H1 (cell line): ENCODE results near the gene CD44. TPM values are rescaled to one million over a fixed set of nuclear protein-coding genes. Genes with fewer than 3 reads are reported as not detected.

ENCODE experiments used
- CTCF ChIA-PET: fragments of 300-600 bp; sonication (Branson Sonifier 250); formaldehyde crosslinking; loops from one replicate; lab custom pipeline; 2021; ENCODE audit not compliant: partially characterized antibody; lab: Charles Lee
- POLR2A ChIA-PET: fragments of 300-600 bp; sonication (Branson Sonifier 250); formaldehyde crosslinking; loops from one replicate; lab custom pipeline; 2021; ENCODE audit warnings: inconsistent platforms; ENCODE audit not compliant: partially characterized antibody; lab: Charles Lee
- DNase-seq, 2 experiments: peaks; one replicate each; pipeline versions ENCODE4 v3.0.0 to v3.0.0-alpha.2; 2010 to 2022; ENCODE audit warnings: low spot score in 2 of 2, low read depth in 1 of 2, mixed read lengths in 1 of 2
- FAIRE-seq: peaks from 2 replicates; lab custom pipeline; 2011; peaks lifted over from hg19 to GRCh38; lab: Jason Lieb, UNC
- H2AFZ ChIP-seq: 2 replicates; pipeline ENCODE4 v1.8.1; 2012; ENCODE audit warnings: low read length, inconsistent platforms
- H2AK5ac ChIP-seq: 2 replicates; pipeline ENCODE4 v1.6.1; 2013; ENCODE audit warnings: low read depth, low read length
- H2BK120ac ChIP-seq: replicated peaks from 2 replicates; pipeline ENCODE3; 2013; ENCODE audit warnings: low read depth, low read length, inconsistent platforms
- H2BK12ac ChIP-seq: 2 replicates; pipeline ENCODE4 v1.6.1; 2013; ENCODE audit warnings: low read depth, low read length
- H2BK15ac ChIP-seq: 2 replicates; pipeline ENCODE4 v1.6.1; 2013; ENCODE audit warnings: low read length
- H2BK20ac ChIP-seq: 2 replicates; pipeline ENCODE4 v1.6.1; 2013; ENCODE audit warnings: low read length
- H2BK5ac ChIP-seq: 2 replicates; pipeline ENCODE4 v1.6.1; 2013; ENCODE audit warnings: low read depth, low read length
- H3K14ac ChIP-seq: 2 replicates; pipeline ENCODE4 v1.6.1; 2013; ENCODE audit warnings: inconsistent platforms; ENCODE audit not compliant: insufficient read length
- H3K18ac ChIP-seq: 2 replicates; pipeline ENCODE4 v1.6.1; 2013; ENCODE audit warnings: low read length; ENCODE audit errors: extremely low read depth
- H3K23ac ChIP-seq: 2 replicates; pipeline ENCODE4 v1.6.1; 2013; ENCODE audit warnings: inconsistent platforms; ENCODE audit not compliant: insufficient read length
- H3K23me2 ChIP-seq: 2 replicates; pipeline ENCODE4 v1.6.1; 2013; ENCODE audit warnings: low read depth, low read length
- H3K27ac ChIP-seq: 2 replicates; pipeline ENCODE4 v1.6.1; 2011; ENCODE audit warnings: low read depth, low read length, inconsistent platforms
- H3K27me3 ChIP-seq, 4 experiments: replicated peaks in 1 of 4; 1 replicate in 1 of 4; 2 replicates in 3 of 4; pipeline versions ENCODE4 v1.6.1 to v1.8.1; 2011 to 2013; ENCODE audit warnings: low read length in 3 of 4, mild to moderate bottlenecking in 3 of 4, inconsistent platforms in 2 of 4, mixed read lengths in 2 of 4, moderate library complexity in 1 of 4; ENCODE audit not compliant: control insufficient read depth in 3 of 4, insufficient read depth in 3 of 4; ENCODE audit errors: extremely low read depth in 1 of 4
- H3K36me3 ChIP-seq, 4 experiments: 2 replicates each; pipeline versions ENCODE4 v1.6.1 to v1.8.1; 2011 to 2013; ENCODE audit warnings: mild to moderate bottlenecking in 4 of 4, low read length in 3 of 4, moderate library complexity in 2 of 4, control low read depth in 1 of 4, inconsistent platforms in 1 of 4; ENCODE audit not compliant: insufficient read depth in 4 of 4, control insufficient read depth in 2 of 4
- H3K4ac ChIP-seq: replicated peaks from 2 replicates; pipeline ENCODE3; 2013; ENCODE audit warnings: low read length, low read depth, mixed read lengths, inconsistent platforms; ENCODE audit not compliant: insufficient read length
- H3K4me1 ChIP-seq, 4 experiments: replicated peaks in 1 of 4; 1 replicate in 1 of 4; 2 replicates in 3 of 4; pipeline versions ENCODE4 v1.6.1 to v1.8.1; 2011 to 2013; ENCODE audit warnings: low read length in 3 of 4, inconsistent platforms in 2 of 4, mixed read lengths in 1 of 4; ENCODE audit not compliant: insufficient read depth in 4 of 4, control insufficient read depth in 3 of 4
- H3K4me2 ChIP-seq, 2 experiments: 2 replicates each; pipeline versions ENCODE4 v1.6.1 to v1.8.1; 2011 to 2013; ENCODE audit warnings: low read depth in 2 of 2, low read length in 2 of 2, control low read depth in 1 of 2, inconsistent platforms in 1 of 2, mild to moderate bottlenecking in 1 of 2; ENCODE audit not compliant: insufficient read depth in 1 of 2
- H3K4me3 ChIP-seq, 4 experiments: fragments of 200-600, 300-600 bp in 1 of 4; sonication (generic), shearing (Covaris generic), sonication (Bioruptor Twin) in 1 of 4; 2 replicates each; pipeline versions ENCODE4 v1.5.1 to v1.8.1; 2011 to 2016; ENCODE audit warnings: low read length in 4 of 4, low read depth in 3 of 4, control low read depth in 2 of 4, inconsistent platforms in 2 of 4, mild to moderate bottlenecking in 2 of 4, mixed read lengths in 1 of 4, moderate library complexity in 1 of 4; ENCODE audit not compliant: insufficient read depth in 2 of 4; ENCODE audit errors: extremely low read depth in 1 of 4
- H3K56ac ChIP-seq: replicated peaks from 2 replicates; pipeline ENCODE3; 2013; ENCODE audit warnings: low read depth, mild to moderate bottlenecking, mixed read lengths, low read length, inconsistent platforms; ENCODE audit not compliant: insufficient read length
- H3K79me1 ChIP-seq: 2 replicates; pipeline ENCODE4 v1.6.1; 2013; ENCODE audit warnings: low read depth, low read length, control low read depth
- H3K79me2 ChIP-seq, 2 experiments: 2 replicates each; pipeline versions ENCODE4 v1.6.1 to v1.8.1; 2012 to 2013; ENCODE audit warnings: low read length in 2 of 2, mild to moderate bottlenecking in 2 of 2, inconsistent platforms in 1 of 2; ENCODE audit not compliant: insufficient read depth in 2 of 2, control insufficient read depth in 1 of 2
- H3K9ac ChIP-seq, 4 experiments: replicated peaks in 1 of 4; 1 replicate in 1 of 4; 2 replicates in 3 of 4; pipeline versions ENCODE4 v1.6.1 to v1.8.1; 2011 to 2013; ENCODE audit warnings: low read depth in 3 of 4, low read length in 3 of 4, control low read depth in 2 of 4, mild to moderate bottlenecking in 2 of 4, moderate library complexity in 2 of 4, inconsistent platforms in 1 of 4; ENCODE audit errors: extremely low read depth in 1 of 4
- H3K9me3 ChIP-seq, 2 experiments: 2 replicates each; pipeline versions ENCODE4 v1.6.1 to v1.8.1; 2012 to 2013; ENCODE audit warnings: mild to moderate bottlenecking in 2 of 2, moderate library complexity in 2 of 2, control low read depth in 1 of 2, inconsistent platforms in 1 of 2, low read depth in 1 of 2, low read length in 1 of 2, mixed read lengths in 1 of 2; ENCODE audit not compliant: insufficient read depth in 2 of 2
- H4K20me1 ChIP-seq, 2 experiments: replicated peaks in 1 of 2; 2 replicates each; pipeline versions ENCODE3 to v1.8.1; 2011 to 2013; ENCODE audit warnings: inconsistent platforms in 2 of 2, low read length in 2 of 2, mild to moderate bottlenecking in 1 of 2; ENCODE audit not compliant: insufficient read depth in 2 of 2, control insufficient read depth in 1 of 2
- H4K5ac ChIP-seq: 2 replicates; pipeline ENCODE4 v1.6.1; 2013; ENCODE audit warnings: low read length, low read depth, mixed read lengths, inconsistent platforms; ENCODE audit not compliant: insufficient read length
- H4K8ac ChIP-seq: 2 replicates; pipeline ENCODE4 v1.8.0; 2013; ENCODE audit warnings: mild to moderate bottlenecking, moderate library complexity, low read length, inconsistent platforms; ENCODE audit not compliant: insufficient read depth; ENCODE audit errors: extremely low read depth
- H4K91ac ChIP-seq: replicated peaks from 2 replicates; pipeline ENCODE3; 2013; ENCODE audit warnings: low read length, mixed read lengths, inconsistent platforms; ENCODE audit not compliant: insufficient read length
- CBX8 ChIP-seq: fragments of 300-800, 300-1000 bp; sonication (generic); IDR thresholded peaks from 2 replicates; pipeline ENCODE4 v1.7.1; 2016; ENCODE audit warnings: low read depth, low read length, borderline replicate concordance
- CHD2 ChIP-seq: IDR thresholded peaks from 2 replicates; pipeline ENCODE4 v1.6.1; 2012; ENCODE audit warnings: low read length, improper control_type of control experiment
- GABPA ChIP-seq: IDR thresholded peaks from 2 replicates; pipeline ENCODE4 v1.6.1; 2011; ENCODE audit warnings: mild to moderate bottlenecking, low read length, moderate library complexity, borderline replicate concordance; ENCODE audit not compliant: insufficient read depth
- NANOG ChIP-seq: IDR thresholded peaks from 2 replicates; pipeline ENCODE4 v1.6.1; 2011; ENCODE audit warnings: low read length, low read depth, mild to moderate bottlenecking, inconsistent platforms; ENCODE audit not compliant: insufficient read depth, poor library complexity, severe bottlenecking
- POU5F1 ChIP-seq: IDR thresholded peaks from 2 replicates; pipeline ENCODE4 v1.6.1; 2011; ENCODE audit warnings: low read depth, mild to moderate bottlenecking, low read length, moderate library complexity
- RNF2 ChIP-seq: fragments of 200-900, 300-1000 bp; sonication (generic); IDR thresholded peaks from 2 replicates; pipeline ENCODE4 v1.7.1; 2016; ENCODE audit warnings: borderline replicate concordance, low read depth, mild to moderate bottlenecking, antibody characterized with exemption, low read length; ENCODE audit not compliant: poor library complexity, severe bottlenecking; ENCODE audit errors: missing control alignments
- RXRA ChIP-seq: IDR thresholded peaks from 2 replicates; pipeline ENCODE4 v1.6.1; 2011; ENCODE audit warnings: low read depth, mild to moderate bottlenecking, low read length, moderate library complexity; ENCODE audit not compliant: insufficient read depth
- SP4 ChIP-seq: IDR thresholded peaks from 2 replicates; pipeline ENCODE4 v1.6.1; 2012; ENCODE audit warnings: low read length, inconsistent platforms
- TAF1 ChIP-seq: IDR thresholded peaks from 2 replicates; pipeline ENCODE4 v1.6.1; 2011; ENCODE audit warnings: mild to moderate bottlenecking, low read depth, low read length
- TEAD4 ChIP-seq: IDR thresholded peaks from 2 replicates; pipeline ENCODE4 v1.6.1; 2012; ENCODE audit warnings: low read depth, low read length, inconsistent platforms, mixed read lengths
- WGBS, 2 experiments: shearing (Covaris generic) in 1 of 2; methylation state at CpG; one replicate each; pipeline versions ENCODE4 v1.1.6 to v1.1.7; 2013 to 2015; ENCODE audit warnings: low lambda C conversion rate in 2 of 2, mixed read lengths in 2 of 2, inconsistent platforms in 1 of 2, low coverage in 1 of 2, missing lambda C conversion rate in 1 of 2; ENCODE audit not compliant: insufficient replicate concordance in 2 of 2, insufficient coverage in 1 of 2, insufficient read length in 1 of 2; ENCODE audit errors: extremely low coverage in 1 of 2, missing lambda C conversion rate in 1 of 2; 5-methylcytosine and 5-hydroxymethylcytosine counted together
- polyA plus RNA-seq, 7 experiments: library from polyadenylated mRNA; depleted of rRNA in 3 of 7; stranded (reverse) in 5 of 7; unstranded in 2 of 7; fragments of >200 nt in 5 of 7; fragments of 200-250 nt in 2 of 7; gene quantifications; 1 replicate in 5 of 7; 2 replicates in 1 of 7; 4 replicates in 1 of 7; pipeline versions ENCODE4 v1.2.1 to v1.2.3, GENCODE V29; 2011 to 2013; ENCODE audit warnings: missing spikeins in 2 of 7, mixed read lengths in 2 of 7
- total RNA-seq: library from RNA; stranded (reverse); fragmentation: NEBNext Ultra II Directional; extraction: Animal tissue kit (Norgen Biotek cat#: 25700); gene quantifications from 2 replicates; pipeline ENCODE4 v1.2.1, GENCODE V29; 2021
- TF ChIP-seq, protein P1 (sequence below): IDR thresholded peaks from 2 replicates; pipeline ENCODE4 v1.6.1; 2012; ENCODE audit warnings: low read length, inconsistent platforms

Gene CD44
- total and polyA plus RNA-seq, 2 of the 8 experiments (the other 6 are each of a cell fraction or from before 2014, with no cell fraction given), result 11.8 to 13.7 TPM

DNA sequence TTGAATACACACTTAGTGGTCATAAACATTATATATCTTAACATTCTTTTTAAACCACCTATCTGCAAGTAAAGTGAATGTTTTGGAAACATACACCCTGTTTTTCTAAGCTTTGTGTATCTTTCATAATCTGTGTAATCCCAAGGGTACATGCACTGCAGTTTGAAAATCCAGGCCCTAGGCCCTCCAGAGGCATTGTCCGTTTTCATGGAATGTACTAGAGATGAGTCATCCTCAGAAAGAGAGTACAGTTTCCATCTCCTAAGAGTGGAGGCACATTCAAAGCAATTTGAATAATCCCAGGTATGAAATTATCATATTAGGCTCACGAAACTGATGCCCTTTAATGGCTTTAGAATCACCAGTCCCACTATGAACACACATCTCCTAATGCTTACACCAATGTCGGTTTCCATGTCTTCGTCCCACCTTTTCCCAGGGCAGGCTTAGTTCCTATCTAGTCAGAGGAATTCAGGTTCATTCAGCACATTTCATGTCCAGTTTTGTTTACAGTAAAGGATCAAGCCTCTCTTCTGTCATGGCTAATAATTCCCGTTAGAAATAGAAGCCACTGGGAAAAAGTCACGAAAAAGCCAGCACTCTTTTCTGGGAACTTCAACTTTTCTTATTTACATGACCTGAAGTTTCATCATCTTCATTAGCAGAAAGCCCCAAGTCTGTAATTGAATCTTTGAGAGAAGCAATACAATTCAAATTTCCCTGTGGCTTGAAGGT, 39.5 kb upstream of the CD44 start:
- Histone ChIP-seq H2BK120ac (no peak overlapping the region), H4K20me1 (no peaks in the 10 kb centered on the region), H3K18ac (no peak overlapping the region), H3K9me3 (no peaks in the 10 kb centered on the region), H2AK5ac (no peak overlapping the region), H2AFZ (no peak overlapping the region), H3K79me2 (no peaks in the 10 kb centered on the region), H3K4me3 (no peak overlapping the region), H2BK5ac (no peak overlapping the region), H2BK20ac (no peak overlapping the region), H4K8ac (no peak overlapping the region), H3K4ac (no peak overlapping the region), H3K36me3 (no peaks in the 10 kb centered on the region), H4K91ac (no peak overlapping the region), H3K27ac (no peak overlapping the region), H2BK12ac (no peak overlapping the region), H3K23ac (no peak overlapping the region), H3K4me2 (no peak overlapping the region), H2BK15ac (no peak overlapping the region), H3K27me3 (no peaks in the 10 kb centered on the region), H3K4me1 (no peaks in the 10 kb centered on the region), H3K9ac (no peak overlapping the region), H4K5ac (no peak overlapping the region), H3K79me1 (no peaks in the 10 kb centered on the region), H3K14ac (no peak overlapping the region), H3K23me2 (no peaks in the 10 kb centered on the region), H3K56ac (no peak overlapping the region)
- ChIA-PET POLR2A (no interaction called here), CTCF (interaction anchor here (0.6 kb wide), 1 partner anchor 1900 kb away, joined by 3 read pairs; no protein-coding TSS in a partner anchor)
- no peak for DNase-seq
- 93% methylated on average over 6 of the region's 6 CpGs; no CpG with 5 or more reads in 1 of the 2 experiments for WGBS, 2 experiments
- FAIRE-seq, result no peak
- TF ChIP-seq NANOG (no peak), TEAD4 (no peak), GABPA (no peak), POU5F1 (no peak), RNF2 (no peak), SP4 (no peak), CBX8 (no peak), TAF1 (no peak), RXRA (no peak), CHD2 (no peak)
- TF ChIP-seq, protein P1, sequence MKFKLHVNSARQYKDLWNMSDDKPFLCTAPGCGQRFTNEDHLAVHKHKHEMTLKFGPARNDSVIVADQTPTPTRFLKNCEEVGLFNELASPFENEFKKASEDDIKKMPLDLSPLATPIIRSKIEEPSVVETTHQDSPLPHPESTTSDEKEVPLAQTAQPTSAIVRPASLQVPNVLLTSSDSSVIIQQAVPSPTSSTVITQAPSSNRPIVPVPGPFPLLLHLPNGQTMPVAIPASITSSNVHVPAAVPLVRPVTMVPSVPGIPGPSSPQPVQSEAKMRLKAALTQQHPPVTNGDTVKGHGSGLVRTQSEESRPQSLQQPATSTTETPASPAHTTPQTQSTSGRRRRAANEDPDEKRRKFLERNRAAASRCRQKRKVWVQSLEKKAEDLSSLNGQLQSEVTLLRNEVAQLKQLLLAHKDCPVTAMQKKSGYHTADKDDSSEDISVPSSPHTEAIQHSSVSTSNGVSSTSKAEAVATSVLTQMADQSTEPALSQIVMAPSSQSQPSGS, result no peak
